Caco-2 (cell line): ENCODE measurements around the gene GRAPL. TPM values are rescaled to one million over a fixed set of nuclear protein-coding genes. Genes with fewer than 3 reads are reported as not detected.
A peak's percentile ranks its signal among the peaks of the same experiment; 100 is the strongest.
"Not testable (repeated sequence)": the region's sequence is repeated elsewhere in the genome, so short reads cannot be mapped to it uniquely, and the experiment has no call there.

ENCODE experiments used
- BruUV-seq: library from RNA; stranded (reverse); fragments of 400-500 nt; replicated peaks from 2 replicates; lab custom pipeline; 2021; lab: Mats Ljungman, UMichigan
- CTCF ChIA-PET: fragments of 300-600 bp; sonication (Branson Sonifier 250); formaldehyde crosslinking; loops from one replicate; lab custom pipeline; 2022; ENCODE audit warnings: antibody characterized with exemption; lab: Charles Lee
- POLR2A ChIA-PET: fragments of 300-600 bp; sonication (Branson Sonifier 250); formaldehyde crosslinking; loops from one replicate; lab custom pipeline; 2022; ENCODE audit warnings: antibody characterized with exemption; lab: Charles Lee
- DNase-seq, 2 experiments: peaks; one replicate each; pipeline versions ENCODE4 v3.0.0 to v3.0.0-alpha.2; 2020 to 2022
- H3K27me3 ChIP-seq: replicated peaks from 2 replicates; pipeline ENCODE4 v1.6.0; 2011; ENCODE audit warnings: low read length; ENCODE audit not compliant: control insufficient read depth, insufficient read depth
- H3K36me3 ChIP-seq: 2 replicates; pipeline ENCODE4 v1.5.1; 2011; ENCODE audit warnings: low read length; ENCODE audit not compliant: control insufficient read depth, insufficient read depth
- H3K4me1 ChIP-seq: fragments of 250-450 bp; sonication (Bioruptor Pico); 2 replicates; pipeline ENCODE4 v1.5.1; 2020; ENCODE audit warnings: mild to moderate bottlenecking
- H3K4me3 ChIP-seq: 2 replicates; pipeline ENCODE4 v1.5.1; 2011; ENCODE audit warnings: low read depth, mild to moderate bottlenecking, control low read depth, low read length
- H3K9me3 ChIP-seq: fragments of 250-450 bp; sonication (Bioruptor Pico); 2 replicates; pipeline ENCODE4 v1.5.1; 2020; ENCODE audit warnings: mild to moderate bottlenecking, moderate library complexity
- H3K27ac Mint-ChIP-seq: one replicate; pipeline ENCODE4 v1.8.0; 2022; ENCODE audit warnings: mixed read lengths; ENCODE audit not compliant: unreplicated experiment
- H3K27me3 Mint-ChIP-seq: one replicate; pipeline ENCODE4 v1.8.0; 2022; ENCODE audit warnings: mixed read lengths; ENCODE audit not compliant: insufficient read depth, unreplicated experiment
- H3K36me3 Mint-ChIP-seq: one replicate; pipeline ENCODE4 v1.8.0; 2022; ENCODE audit warnings: mild to moderate bottlenecking, mixed read lengths; ENCODE audit not compliant: insufficient read depth, unreplicated experiment
- H3K4me1 Mint-ChIP-seq: one replicate; pipeline ENCODE4 v1.8.0; 2022; ENCODE audit warnings: low read depth, mixed read lengths; ENCODE audit not compliant: unreplicated experiment
- H3K4me3 Mint-ChIP-seq: one replicate; pipeline ENCODE4 v1.8.0; 2022; ENCODE audit warnings: mild to moderate bottlenecking, moderate library complexity, mixed read lengths; ENCODE audit not compliant: unreplicated experiment
- H3K9me3 Mint-ChIP-seq: one replicate; pipeline ENCODE4 v1.8.0; 2022; ENCODE audit warnings: mixed read lengths; ENCODE audit not compliant: unreplicated experiment
- CTCF ChIP-seq, 2 experiments: fragments of 200-600 bp in 1 of 2; IDR thresholded peaks; 1 replicate in 1 of 2; 2 replicates in 1 of 2; pipeline versions ENCODE4 v1.5.1 to v1.8.0; 2011 to 2022; ENCODE audit warnings: antibody characterized with exemption in 1 of 2, control low read depth in 1 of 2, inconsistent platforms in 1 of 2, low read depth in 1 of 2, low read length in 1 of 2, mild to moderate bottlenecking in 1 of 2, moderate library complexity in 1 of 2; ENCODE audit not compliant: insufficient read depth in 1 of 2, severe bottlenecking in 1 of 2, unreplicated experiment in 1 of 2
- intact Hi-C: fragments of 100-400 bp; cut with micrococcal nuclease; formaldehyde crosslinking; loops from one replicate; pipeline ENCODE4 v1.10.0; 2022; ENCODE audit not compliant: unreplicated experiment
- total RNA-seq: library from RNA; stranded (reverse); gene quantifications from 2 replicates; pipeline ENCODE4 v1.2.3, GENCODE V29; 2022

Gene GRAPL
- total RNA-seq, 1 experiment from 2014 or later: not detected

GRCh38 chr17:19136605-19137004 lies 9.2 kb downstream of the GRAPL start:
- H3K27me3 Mint-ChIP-seq, H3K36me3 ChIP-seq, H3K4me1 ChIP-seq, H3K9me3 ChIP-seq, H3K4me1 Mint-ChIP-seq, H3K36me3 Mint-ChIP-seq, H3K27me3 ChIP-seq, BruUV-seq, H3K4me3 ChIP-seq, H3K27ac Mint-ChIP-seq, POLR2A ChIA-PET, intact Hi-C loops, CTCF ChIA-PET, H3K4me3 Mint-ChIP-seq, DNase-seq, H3K9me3 Mint-ChIP-seq: not testable (repeated sequence)

GRCh38 chr17:19137959-19138358 lies 10.6 kb downstream of the GRAPL start:
- H3K36me3 Mint-ChIP-seq, H3K27ac Mint-ChIP-seq, H3K4me1 Mint-ChIP-seq, intact Hi-C loops, DNase-seq, H3K27me3 Mint-ChIP-seq, POLR2A ChIA-PET, H3K27me3 ChIP-seq, H3K9me3 ChIP-seq, BruUV-seq, CTCF ChIA-PET, H3K4me3 Mint-ChIP-seq, H3K4me1 ChIP-seq, H3K4me3 ChIP-seq, H3K9me3 Mint-ChIP-seq, H3K36me3 ChIP-seq: not testable (repeated sequence)

GRCh38 chr17:19141366-19142155 lies 14.2 kb downstream of the GRAPL start:
- intact Hi-C loops, H3K27me3 ChIP-seq, H3K4me1 Mint-ChIP-seq, BruUV-seq, H3K9me3 Mint-ChIP-seq, H3K27ac Mint-ChIP-seq, POLR2A ChIA-PET, H3K9me3 ChIP-seq, H3K36me3 Mint-ChIP-seq, H3K4me1 ChIP-seq, H3K36me3 ChIP-seq, H3K27me3 Mint-ChIP-seq, H3K4me3 Mint-ChIP-seq, CTCF ChIA-PET, DNase-seq: not testable (repeated sequence)
- peak overlapping the region; percentile 21 for H3K4me3 ChIP-seq

- H3K4me1 Mint-ChIP-seq, H3K27me3 Mint-ChIP-seq, H3K36me3 ChIP-seq, H3K27ac Mint-ChIP-seq, H3K9me3 ChIP-seq, CTCF ChIA-PET, H3K4me1 ChIP-seq, BruUV-seq, H3K9me3 Mint-ChIP-seq, H3K4me3 ChIP-seq, H3K27me3 ChIP-seq, H3K4me3 Mint-ChIP-seq, POLR2A ChIA-PET, H3K36me3 Mint-ChIP-seq, intact Hi-C loops: not testable (repeated sequence)
- peak in 1 of 2 experiments; percentile 20 for TF ChIP-seq CTCF (IDR thresholded peaks at IDR 0.05; ENCODE audit: insufficient read depth in 1 of 2, low read depth in 1 of 2, low read length in 1 of 2, severe bottlenecking in 1 of 2, unreplicated experiment in 1 of 2)
- DNase-seq: peak; percentile 63 to 66
Observed at GRCh38 chr17:19142419-19142818, 15.0 kb downstream of the GRAPL start.

- H3K4me1 Mint-ChIP-seq, H3K4me3 ChIP-seq, H3K27ac Mint-ChIP-seq, H3K9me3 Mint-ChIP-seq, CTCF ChIA-PET, H3K4me1 ChIP-seq, H3K4me3 Mint-ChIP-seq, H3K36me3 Mint-ChIP-seq, intact Hi-C loops, POLR2A ChIA-PET, H3K27me3 Mint-ChIP-seq, H3K36me3 ChIP-seq, H3K9me3 ChIP-seq, DNase-seq, BruUV-seq, H3K27me3 ChIP-seq: not testable (repeated sequence)
Observed at GRCh38 chr17:19143097-19143777, 15.8 kb downstream of the GRAPL start.

GRCh38 chr17:19144373-19144772 lies 17.0 kb downstream of the GRAPL start:
- H3K4me3 ChIP-seq, intact Hi-C loops, H3K4me1 ChIP-seq, H3K27me3 Mint-ChIP-seq, H3K36me3 ChIP-seq, H3K36me3 Mint-ChIP-seq, CTCF ChIA-PET, POLR2A ChIA-PET, H3K4me1 Mint-ChIP-seq, BruUV-seq, H3K27me3 ChIP-seq, H3K9me3 Mint-ChIP-seq, H3K9me3 ChIP-seq: not testable (repeated sequence)
- peak overlapping the region; percentile 40 for H3K4me3 Mint-ChIP-seq
- peak overlapping the region; percentile 86 for H3K27ac Mint-ChIP-seq
- DNase-seq: peak; percentile 34 to 62
